OCI-LY7 (cell line): ENCODE measurements around the gene NEK2.

Source experiments
- EZH2phosphoT487 ChIP-seq: fragments of 200-600 bp; sonication (generic); IDR thresholded peaks from 2 replicates; pipeline ENCODE4 v1.6.1; 2018; ENCODE audit warnings: low read depth, borderline replicate concordance, mild to moderate bottlenecking, mixed run types, antibody characterized with exemption, low read length, moderate library complexity, mixed read lengths
- TF ChIP-seq, protein P1 (sequence below): fragments of 200-600 bp; sonication (generic); conservative IDR thresholded peaks from 2 replicates; pipeline ENCODE4 v1.5.1; 2014; ENCODE audit warnings: mild to moderate bottlenecking, antibody characterized with exemption, low read length, moderate library complexity, mixed read lengths

DNA sequence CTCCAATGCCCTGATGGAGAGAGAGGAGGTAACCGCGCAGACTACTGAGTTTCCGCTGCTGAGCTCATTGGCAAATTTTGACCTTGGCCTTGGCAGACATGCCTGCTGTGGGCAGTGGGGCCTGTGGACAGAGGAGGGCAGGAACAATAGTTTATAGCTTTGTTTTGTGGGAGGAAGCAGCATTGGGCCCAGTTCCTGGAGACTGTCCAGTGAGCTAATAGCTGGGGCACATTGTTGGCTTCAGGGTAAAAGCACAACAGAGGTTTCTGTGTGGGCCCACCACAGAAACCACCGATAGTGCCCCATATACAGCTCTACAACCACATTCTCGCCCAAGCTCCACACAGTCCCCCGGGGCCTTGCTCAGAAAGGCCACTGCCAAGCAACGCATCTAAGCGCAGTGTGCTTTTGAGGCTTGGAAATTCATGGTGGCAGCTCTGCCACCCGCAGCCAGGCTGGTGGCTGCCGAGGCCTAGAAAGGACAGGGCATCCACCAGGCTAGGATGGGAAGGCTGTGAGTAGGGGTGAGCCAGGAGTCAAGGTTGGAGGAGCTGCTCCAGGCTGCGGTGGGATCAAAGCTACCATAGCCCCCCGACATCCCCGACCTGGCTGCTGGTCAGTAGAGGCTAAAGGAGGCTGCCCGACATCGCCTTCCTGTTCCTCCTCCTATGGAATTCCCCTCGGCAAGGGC is 43.2 kb downstream of the NEK2 start:
- TF ChIP-seq, protein P1, sequence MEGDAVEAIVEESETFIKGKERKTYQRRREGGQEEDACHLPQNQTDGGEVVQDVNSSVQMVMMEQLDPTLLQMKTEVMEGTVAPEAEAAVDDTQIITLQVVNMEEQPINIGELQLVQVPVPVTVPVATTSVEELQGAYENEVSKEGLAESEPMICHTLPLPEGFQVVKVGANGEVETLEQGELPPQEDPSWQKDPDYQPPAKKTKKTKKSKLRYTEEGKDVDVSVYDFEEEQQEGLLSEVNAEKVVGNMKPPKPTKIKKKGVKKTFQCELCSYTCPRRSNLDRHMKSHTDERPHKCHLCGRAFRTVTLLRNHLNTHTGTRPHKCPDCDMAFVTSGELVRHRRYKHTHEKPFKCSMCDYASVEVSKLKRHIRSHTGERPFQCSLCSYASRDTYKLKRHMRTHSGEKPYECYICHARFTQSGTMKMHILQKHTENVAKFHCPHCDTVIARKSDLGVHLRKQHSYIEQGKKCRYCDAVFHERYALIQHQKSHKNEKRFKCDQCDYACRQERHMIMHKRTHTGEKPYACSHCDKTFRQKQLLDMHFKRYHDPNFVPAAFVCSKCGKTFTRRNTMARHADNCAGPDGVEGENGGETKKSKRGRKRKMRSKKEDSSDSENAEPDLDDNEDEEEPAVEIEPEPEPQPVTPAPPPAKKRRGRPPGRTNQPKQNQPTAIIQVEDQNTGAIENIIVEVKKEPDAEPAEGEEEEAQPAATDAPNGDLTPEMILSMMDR, result no peak
- no peak for TF ChIP-seq EZH2phosphoT487
